Pons (tissue), 1 donor: ENCODE data around the gene ETS2.
A peak's percentile ranks its signal among the peaks of the same experiment; 100 is the strongest.
"Not testable (repeated sequence)": the region's sequence is repeated elsewhere in the genome, so short reads cannot be mapped to it uniquely, and the experiment has no call there.

Source experiments
- DNase-seq: peaks from one replicate; pipeline ENCODE4 v3.0.0-alpha.2; 2016; ENCODE audit warnings: low spot score

The ETS2 gene

GRCh38 chr21:38818325-38818723 lies 12.6 kb downstream of the ETS2 start:
- no peak for DNase-seq

DNA sequence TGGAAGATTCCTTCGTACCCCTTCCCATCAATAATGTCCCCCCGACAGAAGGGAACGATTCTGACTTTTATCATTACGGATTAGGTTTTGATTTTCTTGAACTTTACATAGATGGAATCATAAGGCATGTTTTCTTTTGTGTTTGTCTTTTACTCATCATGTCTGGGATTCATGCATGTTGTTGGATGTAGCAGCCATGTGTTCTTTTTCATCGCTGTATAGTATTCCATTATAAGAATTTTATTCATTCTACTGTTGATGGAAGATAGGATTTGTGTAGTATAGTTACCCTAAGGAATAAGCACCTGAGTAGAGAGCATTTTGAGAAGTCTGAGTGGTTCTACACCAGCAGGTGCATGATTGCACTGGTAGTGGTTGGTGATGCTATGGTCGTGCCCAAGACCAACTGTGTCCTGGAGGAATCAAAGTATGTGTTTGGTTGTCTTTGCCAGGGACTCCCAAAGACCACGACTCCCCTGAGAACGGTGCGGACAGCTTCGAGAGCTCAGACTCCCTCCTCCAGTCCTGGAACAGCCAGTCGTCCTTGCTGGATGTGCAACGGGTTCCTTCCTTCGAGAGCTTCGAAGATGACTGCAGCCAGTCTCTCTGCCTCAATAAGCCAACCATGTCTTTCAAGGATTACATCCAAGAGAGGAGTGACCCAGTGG lies 13.5 kb downstream of the ETS2 start:
- no peak for DNase-seq

GRCh38 chr21:38819719-38820159 lies 14.0 kb downstream of the ETS2 start:
- no peak for DNase-seq

DNA sequence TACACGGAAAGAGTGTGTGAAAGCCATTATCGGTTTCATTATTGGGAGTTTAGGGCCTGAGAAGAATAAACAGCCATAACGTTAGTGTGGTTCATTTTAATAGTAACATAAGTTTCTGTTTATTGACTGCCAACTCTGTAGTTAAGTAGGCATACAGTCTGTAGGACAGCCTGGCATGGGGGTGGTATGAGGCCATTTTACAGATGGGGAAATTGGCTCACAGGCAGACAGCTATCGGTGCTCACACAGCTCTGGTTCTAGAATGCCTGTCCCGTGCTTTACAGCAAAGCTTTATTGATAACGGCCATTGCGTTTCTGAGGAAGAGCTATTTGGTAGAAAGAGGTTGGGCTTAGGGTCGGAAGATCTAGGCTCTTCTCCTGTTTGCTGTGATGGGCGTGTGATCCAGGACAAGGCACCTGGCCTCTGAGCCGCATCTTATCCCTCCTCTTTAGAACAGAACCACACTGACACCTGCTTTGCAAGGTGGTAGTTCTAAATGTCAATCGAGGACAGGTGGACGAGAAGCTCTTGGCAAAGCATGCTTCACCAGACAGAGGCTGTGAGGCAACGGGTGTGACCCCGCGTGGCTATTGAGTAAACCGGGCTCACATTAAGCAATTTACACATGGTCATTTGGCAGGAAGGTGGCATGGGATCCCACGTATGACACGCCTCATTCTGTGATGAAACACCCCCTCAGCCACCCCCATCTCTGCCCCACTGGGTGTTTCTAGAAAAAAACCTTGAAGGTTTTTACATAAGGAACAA lies 14.9 kb downstream of the ETS2 start:
- no peak for DNase-seq

- DNase-seq: no peak
Observed at GRCh38 chr21:38821248-38821647, 15.5 kb downstream of the ETS2 start.

- no peak for DNase-seq
Observed at GRCh38 chr21:38821959-38822682, 16.4 kb downstream of the ETS2 start.

DNA sequence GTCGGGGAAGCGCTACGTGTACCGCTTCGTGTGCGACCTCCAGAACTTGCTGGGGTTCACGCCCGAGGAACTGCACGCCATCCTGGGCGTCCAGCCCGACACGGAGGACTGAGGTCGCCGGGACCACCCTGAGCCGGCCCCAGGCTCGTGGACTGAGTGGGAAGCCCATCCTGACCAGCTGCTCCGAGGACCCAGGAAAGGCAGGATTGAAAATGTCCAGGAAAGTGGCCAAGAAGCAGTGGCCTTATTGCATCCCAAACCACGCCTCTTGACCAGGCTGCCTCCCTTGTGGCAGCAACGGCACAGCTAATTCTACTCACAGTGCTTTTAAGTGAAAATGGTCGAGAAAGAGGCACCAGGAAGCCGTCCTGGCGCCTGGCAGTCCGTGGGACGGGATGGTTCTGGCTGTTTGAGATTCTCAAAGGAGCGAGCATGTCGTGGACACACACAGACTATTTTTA lies 17.1 kb downstream of the ETS2 start:
- DNase-seq: no peak

- no peak for DNase-seq
Observed at GRCh38 chr21:38823737-38824123, 18.0 kb downstream of the ETS2 start.

DNA sequence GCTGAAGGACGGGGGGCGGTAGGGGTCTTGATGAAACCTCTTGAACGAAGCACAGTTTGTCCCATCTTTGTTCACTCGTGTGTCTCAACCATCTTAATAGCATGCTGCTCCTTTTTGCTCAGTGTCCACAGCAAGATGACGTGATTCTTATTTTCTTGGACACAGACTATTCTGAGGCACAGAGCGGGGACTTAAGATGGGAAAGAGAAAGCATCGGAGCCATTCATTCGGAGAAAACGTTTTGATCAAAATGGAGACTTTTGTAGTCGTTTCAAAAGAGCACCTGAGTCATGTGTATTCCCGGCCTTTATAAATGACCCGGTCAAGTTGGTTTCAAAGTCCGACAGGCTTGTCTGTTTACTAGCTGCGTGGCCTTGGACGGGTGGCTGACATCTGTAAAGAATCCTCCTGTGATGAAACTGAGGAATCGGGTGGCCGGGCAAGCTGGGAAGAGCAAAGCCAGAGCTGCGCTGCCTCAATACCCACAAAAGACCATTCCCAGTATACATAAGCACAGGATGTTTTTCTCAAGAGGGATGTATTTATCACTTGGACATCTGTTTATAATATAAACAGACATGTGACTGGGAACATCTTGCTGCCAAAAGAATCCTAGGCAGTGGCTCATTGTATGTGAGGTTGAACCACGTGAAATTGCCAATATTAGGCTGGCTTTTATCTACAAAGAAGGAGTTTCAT lies 18.5 kb downstream of the ETS2 start:
- DNase-seq: no peak

DNA sequence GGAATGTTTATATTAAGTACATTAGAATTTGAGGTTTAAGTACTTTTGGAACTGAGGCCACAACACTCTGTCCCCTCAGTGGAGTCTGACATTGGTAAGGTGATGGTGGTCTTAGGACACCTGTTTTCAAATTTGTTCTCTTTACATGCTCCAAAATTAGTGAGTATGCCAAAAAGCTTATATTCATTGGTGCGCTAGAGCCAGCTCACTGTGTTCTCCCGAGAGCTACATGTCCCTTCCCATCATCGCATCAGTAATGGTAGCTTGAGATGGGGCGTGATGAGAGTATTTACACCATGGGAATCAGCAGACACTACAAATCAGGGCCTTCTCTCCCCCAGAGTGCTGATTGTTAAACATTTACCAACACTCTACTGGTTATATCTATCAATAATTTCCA lies 19.5 kb downstream of the ETS2 start:
- no peak for DNase-seq

DNA sequence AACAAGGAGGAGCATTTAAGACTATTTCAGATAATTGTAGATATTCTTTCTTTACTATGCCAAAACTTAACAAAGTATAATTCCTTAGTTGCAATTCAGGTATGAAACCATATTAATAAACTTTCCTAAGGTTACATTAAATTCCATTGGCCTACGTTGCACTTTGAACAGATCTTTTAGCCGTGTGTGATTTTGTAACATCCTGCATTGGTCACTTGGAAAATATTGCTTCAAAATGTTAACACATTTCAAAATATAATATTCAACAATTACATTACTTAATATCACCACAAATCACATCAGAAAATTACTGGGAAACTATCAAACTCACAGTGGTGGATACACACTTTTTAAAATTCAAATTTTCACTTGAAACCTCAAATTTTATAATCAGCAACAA lies 20.2 kb downstream of the ETS2 start:
- DNase-seq: no peak

- not testable (repeated sequence) for DNase-seq
Observed at GRCh38 chr21:38828111-38828510, 22.4 kb downstream of the ETS2 start.

DNA sequence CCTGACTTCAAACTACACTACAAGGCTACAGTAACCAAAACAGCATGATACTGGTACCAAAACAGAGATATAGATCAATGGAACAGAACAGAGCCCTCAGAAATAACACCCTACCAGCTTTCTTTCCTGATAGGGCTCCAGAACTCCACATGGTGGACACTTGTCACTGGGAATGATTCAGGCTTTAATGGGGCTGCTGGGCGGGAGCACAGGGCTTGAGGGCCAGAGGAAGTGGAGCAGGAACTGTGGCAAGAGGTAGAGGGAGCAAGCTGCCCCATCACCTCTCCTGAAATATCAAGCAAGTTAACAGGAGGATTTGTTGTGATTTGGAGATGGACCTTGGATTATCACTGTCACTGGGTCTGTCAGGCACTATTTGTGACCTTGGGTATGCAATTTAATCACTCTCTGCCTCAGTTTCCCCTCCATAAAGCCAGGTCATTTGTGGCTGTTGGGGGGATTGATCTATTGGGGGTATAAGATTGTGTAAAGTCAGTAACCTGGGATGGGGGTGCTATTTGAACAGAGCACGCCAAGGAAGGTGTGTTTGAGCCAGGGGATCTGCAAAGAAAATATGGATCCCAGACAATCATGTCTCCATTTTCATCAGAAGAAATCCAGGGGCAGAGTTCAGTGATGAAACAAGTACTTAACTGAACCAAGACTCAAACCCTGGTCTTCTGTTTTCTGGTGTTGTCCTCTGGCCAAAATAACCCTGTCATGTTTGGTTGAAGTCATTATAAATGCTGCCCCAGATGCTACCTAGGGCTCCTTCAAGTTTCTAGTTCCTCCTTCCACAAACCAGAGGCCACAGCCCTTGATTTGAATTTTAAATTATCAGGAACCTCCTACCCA lies 25.2 kb downstream of the ETS2 start:
- DNase-seq: no peak

GRCh38 chr21:38831526-38832467 lies 26.1 kb downstream of the ETS2 start:
- DNase-seq: peak; percentile 75

- no peak for DNase-seq
Observed at GRCh38 chr21:38832664-38833063, 26.9 kb downstream of the ETS2 start.

GRCh38 chr21:38833117-38833516 lies 27.4 kb downstream of the ETS2 start:
- DNase-seq: no peak

DNA sequence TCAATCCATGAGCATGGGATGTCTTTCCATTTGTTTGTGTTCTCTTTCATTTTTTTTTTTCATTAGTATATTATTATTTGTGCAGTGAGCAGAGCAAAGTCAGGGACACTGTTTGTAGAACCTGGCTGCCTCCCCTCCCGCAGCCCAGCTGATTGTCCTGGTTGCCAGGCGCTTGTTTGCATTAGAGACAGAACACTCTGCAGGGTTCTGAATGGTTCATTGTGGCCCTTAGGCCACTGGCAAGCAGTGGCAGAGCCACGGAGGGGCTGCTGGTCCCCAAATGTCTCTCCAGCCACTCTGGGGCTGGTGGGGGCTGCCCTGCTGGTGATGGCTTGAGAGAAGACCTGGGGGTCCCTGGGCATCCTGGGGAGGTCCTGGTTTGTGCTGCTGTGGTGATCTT lies 29.0 kb downstream of the ETS2 start:
- no peak for DNase-seq

DNA sequence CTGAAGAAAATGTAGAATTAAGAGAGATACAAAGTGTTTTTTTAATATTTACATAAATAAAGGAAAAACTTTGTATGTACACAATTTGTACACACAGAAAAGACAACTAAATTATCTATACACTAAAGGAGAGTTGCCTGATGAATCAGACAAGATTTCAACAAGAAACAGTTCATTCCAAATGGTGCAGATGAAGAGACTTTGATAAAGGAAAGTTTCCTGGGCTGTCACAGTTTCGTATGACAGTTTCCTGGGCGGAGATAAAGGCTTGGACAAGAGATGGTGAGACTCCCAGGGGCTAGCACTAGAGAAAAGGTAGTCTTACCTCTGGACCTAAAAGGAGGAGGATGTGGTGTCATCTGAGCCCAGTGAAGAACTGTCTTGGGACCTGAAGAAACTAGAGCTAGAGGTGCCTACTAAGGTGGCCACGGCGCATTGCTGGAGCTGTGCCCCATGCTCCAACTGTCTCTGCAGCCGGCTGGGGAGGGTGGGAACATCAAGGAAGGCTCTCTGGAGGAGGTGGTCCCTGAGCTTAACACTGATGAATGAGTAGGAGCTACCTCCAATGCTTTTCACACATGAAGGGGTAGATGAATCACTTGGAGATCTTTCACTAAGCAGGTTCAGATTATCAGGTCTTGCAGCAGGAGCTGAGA lies 32.2 kb downstream of the ETS2 start:
- DNase-seq: no peak

DNA sequence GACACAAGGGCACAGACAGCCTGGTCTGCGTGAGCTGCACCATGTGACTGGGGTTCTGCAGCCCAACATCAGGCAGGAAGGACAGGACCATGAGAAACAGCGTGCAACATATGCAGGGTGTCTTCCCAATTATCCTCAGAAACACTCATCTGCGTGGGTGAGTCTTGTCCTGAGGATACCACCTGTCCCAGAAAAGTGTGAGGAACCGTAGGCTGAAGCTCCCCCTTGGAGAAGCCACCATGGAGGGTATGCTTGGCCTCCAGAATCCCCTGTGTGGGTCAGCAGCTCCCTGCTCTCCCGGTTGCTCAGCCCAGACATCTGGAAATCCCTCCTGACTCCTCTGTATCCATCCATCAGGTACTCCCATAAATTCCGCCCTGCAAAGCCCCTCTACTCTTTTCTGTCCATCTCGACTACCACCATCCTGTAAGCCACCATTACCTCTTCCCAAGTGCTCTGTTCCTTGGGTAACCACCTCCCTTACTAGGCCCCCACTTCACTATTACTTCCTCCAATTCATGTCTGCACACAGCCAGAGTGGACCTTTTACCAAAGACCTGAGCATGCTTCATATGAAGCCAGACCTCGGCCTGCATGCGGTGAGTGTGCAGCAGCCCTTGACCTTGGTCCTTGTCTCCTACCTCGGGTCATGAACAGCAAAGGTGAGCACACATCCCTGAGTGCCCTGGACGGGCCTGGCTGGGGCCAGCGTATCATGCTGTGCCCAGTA lies 33.0 kb downstream of the ETS2 start:
- no peak for DNase-seq
